ENCODE data around the gene ZMIZ1. TPM values are rescaled to one million over a fixed set of nuclear protein-coding genes. Genes with fewer than 3 reads are reported as not detected.

The ZMIZ1 gene
- total RNA-seq, 1 donor from 2014 or later = 107 TPM

DNA sequence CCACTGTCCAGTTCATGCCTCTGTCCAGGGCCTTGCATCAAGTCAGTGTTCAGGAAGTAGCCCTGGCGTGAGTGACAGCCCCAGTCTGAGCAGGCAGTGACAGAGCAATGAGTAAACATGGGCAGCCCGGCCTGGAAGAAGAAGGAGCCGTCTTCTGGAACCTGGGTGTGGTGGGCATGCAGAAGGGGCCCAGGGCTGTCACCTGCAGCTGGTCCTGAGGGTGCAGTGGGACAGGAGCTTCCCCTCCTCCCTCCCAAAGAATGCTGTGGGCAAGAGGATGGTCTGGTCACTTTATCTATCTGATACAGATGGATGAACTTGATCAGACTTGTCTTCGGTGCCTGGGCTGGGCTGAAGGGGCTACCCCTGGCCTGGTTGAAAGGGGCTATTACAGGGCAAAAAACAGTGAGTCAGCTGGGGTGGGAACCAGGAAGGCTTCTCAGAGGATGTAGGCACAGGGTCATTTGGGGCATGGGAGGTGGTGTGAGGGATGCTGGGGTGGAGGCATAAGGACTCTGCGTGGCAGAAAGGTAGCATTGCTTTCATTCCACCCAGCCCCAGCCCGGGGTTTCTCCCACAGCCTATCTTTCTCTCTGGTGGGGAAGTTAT lies 235.8 kb downstream of the ZMIZ1 start:
- peak; percentile 79 for DNase-seq (ENCODE audit: low spot score)

DNA sequence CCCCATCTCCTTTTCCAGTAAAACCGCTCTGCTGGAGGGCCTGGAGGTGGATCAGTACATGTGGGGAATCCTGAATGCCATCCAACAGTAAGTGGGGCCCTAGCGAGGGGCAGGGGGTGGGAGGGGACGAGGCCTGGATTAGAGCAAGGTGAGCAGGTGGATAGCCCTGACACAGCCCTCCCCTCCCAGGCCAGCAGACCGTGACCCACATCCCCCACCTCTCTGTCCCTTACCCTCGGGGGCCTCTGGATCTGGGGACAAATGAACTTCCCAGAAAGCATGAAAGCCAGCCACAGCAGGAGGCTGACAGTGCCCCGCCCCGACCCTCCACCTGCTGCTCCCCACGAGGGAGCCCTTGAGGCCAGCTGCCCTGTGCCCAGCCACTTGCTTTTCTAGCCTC lies 236.7 kb downstream of the ZMIZ1 start:
- DNase-seq (ENCODE audit: low spot score) = no peak

DNA sequence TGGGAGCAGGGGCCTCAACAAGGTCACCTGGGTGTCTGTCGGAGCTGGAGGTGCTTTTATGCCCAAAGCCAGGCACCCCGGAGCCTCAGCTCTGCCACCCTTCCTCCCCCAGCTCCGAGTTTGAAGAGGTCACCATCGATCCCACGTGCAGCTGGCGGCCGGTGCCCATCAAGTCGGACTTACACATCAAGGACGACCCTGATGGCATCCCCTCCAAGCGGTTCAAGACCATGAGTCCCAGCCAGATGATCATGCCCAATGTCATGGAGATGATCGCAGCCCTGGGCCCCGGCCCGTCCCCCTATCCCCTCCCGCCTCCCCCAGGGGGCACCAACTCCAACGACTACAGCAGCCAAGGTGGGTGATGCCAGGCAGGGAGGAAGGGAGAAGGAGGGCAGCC lies 237.2 kb downstream of the ZMIZ1 start:
- no peak for DNase-seq (ENCODE audit: low spot score)

DNA sequence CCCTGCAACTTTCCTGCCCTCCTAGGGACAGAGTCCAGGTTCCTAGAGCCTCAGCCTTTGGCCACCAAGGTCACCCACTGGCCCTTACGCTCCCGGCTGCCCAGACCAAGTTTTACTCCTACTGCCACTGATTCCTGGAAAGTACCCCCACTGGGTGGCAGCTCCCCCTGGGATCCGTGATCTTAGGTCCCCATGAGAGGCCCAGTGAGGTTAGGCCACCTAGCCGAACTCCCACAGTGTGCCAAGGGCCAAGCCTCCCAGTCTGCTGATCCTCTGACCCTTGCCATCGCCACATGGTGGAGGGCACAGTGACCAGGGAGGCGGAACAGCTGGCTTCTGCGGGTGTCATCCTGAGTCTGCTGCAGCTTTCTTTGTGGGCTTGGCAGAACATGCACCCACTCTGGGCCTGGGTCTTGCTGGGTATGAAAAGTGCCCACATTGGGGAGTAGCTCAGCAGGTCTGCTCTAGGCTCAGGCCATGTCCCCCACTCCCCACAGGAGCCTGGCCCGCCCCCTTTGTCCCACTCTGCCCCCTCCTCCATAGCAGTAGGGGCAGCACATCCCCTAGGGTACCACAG lies 238.0 kb downstream of the ZMIZ1 start:
- no peak for DNase-seq (ENCODE audit: low spot score)

DNA sequence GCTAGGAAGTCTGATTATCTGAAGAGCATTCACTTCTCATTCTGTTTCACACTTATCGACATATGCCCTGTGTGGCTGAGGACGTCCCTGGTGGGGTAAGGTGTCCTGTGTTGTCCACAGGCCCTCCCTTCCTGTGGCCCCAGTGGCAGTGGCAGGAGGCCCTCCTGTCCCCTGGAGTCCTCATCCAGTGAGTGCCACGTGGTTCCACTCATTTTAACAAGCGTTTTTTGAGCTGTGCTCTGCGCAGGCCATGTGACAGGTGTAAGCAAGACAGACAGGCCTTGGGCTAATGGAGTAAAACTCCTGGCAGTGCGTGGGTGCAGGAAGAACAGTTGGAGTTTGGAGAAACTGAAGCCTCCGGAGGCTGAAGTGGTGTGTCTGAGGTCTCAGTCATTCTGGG lies 239.2 kb downstream of the ZMIZ1 start:
- no peak for DNase-seq (ENCODE audit: low spot score)

DNA sequence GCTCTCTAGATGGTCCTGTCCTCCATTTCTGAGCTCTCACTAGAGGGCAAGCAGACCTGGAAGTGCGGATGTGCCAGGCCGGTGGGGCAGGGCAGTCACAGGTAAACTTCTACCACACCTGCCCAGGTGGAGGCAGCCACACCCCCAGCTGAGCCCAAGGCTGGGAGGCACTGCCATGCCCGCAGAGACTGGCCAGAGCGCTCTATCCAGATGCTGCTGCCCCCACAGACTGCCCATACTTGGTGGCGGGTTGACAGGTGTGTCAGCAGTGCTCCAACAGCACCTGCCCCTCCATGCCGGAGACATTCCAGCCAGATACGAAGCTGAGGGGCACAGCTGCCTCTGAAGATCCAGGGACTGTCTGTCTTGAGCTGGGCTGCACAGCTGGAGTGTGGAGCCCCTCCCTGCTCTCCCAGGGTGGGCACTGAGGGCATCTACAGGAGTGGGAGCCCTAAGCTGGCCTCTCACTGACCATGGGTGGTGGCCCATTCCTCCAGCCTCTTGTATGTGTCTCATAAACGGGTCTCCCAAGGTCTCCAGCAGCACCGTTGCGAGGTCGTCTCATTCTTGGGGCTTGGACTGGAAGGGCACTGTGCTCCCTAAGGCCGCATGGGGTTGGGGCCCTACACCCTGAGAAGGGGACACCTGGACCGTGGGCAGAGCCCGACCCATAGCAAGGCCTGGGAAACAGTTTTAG lies 240.4 kb downstream of the ZMIZ1 start:
- DNase-seq (ENCODE audit: low spot score) = no peak

DNA sequence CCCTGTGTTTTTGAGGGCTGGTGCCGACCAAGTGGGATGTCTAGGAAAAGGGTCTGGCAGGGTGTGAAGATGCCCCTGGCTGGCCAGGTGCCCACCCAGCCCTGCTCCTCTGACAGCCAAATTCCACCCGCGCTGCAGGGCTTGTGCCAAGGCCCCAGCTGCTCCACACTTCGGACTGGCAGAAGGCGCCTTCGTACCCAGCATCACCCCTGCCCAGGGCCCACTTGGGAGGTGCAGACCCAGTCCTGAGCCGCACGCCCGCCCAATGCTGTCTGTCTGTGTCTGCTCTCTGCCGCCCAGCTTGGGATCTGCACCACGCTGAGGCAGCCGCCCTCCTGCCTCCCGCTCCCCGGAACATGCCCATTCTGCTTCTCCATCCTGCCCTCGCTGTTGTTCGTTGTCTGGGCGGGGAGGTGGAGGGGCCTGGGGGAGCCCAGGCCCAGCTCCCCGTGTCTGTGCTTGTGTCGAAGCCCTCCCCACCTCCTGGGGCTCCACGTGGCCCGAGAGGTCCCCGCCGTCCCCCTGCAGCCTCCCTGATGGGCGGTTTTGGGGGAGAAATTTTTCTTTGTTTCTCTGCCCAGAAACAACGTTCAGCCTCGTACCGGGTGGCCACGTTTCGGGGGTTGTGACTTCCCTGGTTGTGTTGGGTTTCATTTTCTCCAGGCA lies 241.6 kb downstream of the ZMIZ1 start:
- no peak for DNase-seq (ENCODE audit: low spot score)

DNA sequence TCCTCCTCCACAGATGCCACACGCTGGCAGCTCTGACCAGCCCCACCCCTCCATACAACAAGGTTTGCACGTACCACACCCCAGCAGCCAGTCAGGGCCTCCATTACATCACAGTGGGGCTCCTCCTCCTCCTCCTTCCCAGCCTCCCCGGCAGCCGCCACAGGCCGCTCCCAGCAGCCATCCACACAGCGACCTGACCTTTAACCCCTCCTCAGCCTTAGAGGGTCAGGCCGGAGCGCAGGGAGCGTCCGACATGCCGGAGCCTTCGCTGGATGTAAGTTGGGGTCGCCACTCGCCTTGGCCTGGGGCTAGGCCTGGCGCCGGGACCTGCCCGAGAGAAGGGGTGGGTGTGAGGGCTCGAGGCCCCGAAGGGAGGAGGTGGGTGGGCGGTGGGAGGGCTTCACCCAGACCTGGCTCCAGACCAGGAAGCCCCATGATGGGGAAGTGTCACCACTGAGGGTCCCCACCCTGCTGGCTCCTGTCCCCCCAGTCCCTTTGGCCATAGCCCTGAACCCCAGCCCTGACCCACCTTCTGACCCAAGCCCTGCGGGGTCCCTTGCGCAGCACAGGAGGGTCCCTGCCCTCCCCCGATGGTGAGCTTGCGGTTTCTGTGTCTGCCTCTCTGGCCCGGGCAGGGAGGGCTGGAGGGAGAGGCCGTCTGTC lies 242.3 kb downstream of the ZMIZ1 start:
- no peak for DNase-seq (ENCODE audit: low spot score)

DNA sequence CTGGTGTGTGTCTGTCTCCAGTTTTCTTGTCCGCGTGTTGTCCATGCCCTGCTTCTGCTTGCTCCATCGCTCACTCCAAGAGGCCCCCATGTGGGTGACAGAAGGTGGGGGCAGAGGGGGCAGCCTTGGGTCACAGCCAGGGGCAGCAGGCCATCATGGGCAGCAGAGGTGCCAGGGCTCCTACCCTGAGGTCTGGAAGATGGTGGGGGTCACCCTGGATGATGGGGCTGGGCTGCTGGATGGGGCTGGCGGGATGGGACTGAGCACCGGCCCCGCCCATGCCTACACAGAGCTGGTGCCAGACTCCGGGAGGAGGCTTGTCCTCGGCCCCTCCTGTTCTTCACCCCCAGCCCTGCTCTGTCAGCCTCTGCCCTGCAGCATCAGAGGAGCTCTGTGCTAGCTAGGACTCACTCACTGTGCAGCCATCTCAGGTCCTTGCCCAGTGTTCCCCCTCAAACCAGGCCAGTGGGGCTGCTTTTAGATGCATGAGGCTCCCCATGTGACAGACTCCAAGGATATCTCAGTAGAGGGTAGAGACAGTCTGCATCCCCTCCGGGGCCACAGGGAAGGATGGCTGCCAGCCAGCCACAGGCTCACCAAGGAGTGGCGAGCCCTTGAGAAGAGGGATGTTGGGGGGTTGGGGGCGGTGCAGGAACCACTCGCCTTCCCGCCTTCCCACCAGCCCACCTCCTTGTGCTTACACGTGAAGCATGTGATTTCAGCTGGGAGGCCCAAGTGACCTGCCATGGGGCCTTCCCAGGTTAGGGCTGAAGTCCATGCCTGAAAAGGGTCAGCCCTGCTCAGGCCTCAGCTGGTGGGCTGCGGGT lies 243.0 kb downstream of the ZMIZ1 start:
- no peak for DNase-seq (ENCODE audit: low spot score)

DNA sequence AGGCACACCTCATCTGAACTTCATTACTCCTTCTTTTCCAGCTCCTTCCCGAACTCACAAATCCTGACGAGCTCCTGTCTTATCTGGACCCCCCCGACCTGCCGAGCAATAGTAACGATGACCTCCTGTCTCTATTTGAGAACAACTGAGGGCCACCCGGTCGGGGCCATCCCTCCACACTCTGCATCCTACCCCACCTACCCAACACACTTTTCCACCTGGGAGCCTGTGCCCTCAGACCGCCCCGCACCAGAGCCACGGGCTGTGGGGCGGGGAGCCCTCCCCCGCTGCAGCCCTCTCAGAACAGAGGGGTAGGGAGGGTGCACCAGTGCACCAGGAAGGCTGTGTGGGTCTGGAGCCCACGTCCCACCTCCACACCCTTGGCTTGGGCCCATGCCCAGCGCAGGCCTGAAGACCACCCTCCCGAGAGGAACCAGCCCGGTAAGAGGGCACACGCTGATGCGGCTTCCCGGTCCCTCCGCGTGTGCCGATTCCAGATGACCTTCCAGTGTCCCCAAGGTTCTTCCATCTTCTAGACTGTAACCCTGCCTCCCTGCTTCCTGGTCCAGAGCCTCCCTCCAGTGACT lies 243.9 kb downstream of the ZMIZ1 start:
- no peak for DNase-seq (ENCODE audit: low spot score)

DNA sequence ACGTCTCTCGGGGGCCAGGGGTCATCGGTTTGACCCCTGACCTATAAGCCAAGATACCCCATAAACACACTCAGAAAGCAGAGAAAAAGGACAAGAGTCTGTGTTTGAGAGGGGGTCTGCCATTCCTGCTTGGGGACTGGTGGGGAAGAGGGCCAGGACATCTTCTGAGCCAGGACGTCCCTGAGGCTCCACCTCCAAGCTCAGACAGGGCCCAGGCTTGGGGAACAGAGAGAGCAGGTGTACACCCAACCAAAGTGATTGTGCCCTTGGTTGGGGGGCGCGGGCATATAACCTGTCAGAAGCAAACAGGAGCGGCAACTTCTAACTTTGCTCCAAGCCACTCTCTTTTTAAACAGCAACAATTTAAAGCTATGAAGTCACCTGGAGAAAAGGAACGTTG lies 244.6 kb downstream of the ZMIZ1 start:
- no peak for DNase-seq (ENCODE audit: low spot score)

DNA sequence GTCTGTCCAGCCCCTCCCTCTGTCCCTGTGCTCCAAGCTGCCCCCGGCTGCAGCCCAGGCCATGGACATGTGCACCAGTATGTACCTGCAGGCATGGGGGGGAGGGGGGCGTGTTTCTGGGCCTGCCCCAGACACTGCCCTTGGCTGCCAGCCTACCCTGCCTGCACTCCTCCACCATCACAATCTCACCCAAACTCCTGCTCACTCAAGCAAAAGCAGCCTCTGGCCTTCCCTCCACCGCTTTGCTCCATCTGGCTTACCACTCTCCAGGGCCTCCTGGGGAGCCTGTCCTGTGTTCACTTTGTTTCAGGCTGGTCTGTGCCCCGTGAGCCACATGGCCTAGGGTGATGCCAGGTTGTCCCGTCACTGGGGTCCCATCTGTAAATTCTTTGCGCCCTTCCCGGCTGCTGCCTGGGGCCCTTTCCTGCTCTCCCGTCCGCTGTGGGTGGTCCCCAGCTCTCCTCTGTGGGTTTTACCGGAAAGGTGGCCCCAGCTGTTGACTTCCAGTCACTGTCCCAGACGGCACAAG lies 245.2 kb downstream of the ZMIZ1 start:
- no peak for DNase-seq (ENCODE audit: low spot score)

DNA sequence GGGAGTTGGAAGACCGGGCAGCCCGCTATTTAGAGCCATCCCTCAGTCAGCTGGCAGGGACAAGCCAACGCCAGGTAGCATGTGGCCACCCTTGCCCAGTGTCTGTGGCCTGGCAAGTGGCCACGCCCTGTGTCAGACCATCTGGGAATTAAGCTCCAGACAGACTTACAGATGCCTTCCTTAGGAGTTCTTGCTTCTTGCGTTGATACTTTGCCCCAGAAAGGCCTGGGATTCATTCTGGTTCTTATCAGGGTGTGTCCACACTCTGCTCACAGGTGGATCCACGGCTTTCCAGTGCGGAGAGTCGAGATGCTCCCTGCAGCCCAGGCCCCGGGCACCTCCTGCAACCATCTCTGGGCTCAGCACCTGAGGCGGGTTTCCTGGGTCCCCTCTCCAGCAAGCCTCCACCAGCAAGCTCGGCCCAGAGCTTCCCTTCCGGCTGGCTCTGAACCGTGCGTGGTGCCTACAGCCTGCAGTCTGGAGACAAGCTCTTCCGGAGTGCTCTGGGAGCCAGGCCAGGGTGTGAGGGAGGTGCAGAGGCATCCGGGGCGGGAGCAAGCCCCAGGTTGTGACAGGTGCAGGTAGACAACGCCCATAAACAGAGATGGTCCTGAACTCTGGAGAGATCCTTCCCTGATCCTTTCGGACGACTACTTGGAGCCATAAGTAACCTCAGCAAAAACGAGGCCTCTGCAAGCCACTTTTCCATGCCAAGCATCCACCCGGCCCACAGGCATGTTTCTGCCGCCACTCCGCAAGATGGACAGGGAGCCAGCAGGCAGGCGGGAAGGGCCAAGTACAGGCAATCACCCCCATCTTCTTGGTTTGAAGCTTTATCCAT lies 246.2 kb downstream of the ZMIZ1 start:
- DNase-seq (ENCODE audit: low spot score) = no peak

DNA sequence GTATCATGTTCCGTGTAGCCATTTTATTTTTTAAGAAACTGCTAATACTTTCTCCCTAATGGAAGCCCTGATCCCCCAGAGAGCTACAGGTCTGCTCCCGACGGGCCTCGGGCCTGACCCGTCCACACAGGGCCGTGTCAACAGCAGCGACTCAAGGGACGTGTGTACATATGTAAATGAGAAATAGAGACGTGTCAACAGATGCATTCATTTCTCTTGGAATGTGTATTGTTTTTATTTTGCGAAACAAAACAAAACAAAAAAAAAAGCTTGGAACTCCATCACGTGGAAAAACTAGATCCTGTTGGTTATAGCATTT lies 246.8 kb downstream of the ZMIZ1 start:
- DNase-seq (ENCODE audit: low spot score) = no peak

DNA sequence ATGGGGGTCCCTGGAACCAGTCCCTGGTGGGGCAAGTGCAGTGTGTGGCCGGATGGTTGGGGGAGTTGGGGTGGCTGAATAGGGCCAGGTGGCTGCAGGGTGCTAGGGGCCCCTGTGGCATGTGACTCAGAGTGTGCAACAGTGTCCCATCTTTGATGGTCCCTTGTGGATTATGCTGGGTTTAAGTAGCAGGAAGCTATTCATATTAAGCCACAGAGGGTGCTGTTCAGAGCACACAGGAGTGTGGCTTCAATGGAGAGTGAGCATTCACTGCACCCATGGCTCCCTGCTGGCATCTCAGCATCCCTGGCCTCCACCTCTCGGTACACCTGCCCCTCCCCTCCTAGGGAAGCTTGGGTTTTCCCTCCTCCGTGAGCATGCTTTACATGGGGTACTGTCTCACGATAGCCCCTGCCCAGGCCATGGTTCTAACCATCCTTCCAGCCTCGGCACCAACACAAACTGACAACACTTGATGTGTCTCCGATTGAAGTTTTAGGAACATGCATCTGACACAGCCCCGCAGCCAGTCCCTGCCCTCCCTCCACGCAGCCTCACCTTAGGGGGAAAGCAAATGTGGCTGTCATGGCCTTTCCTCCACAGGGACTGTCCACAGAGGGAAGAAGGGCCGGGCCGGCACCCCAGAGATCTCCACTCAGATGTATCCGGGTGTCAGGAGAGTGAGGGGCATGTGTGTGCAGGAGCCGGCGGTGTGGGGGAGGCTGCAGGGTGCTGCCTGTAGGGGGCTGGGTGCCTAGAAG lies 248.1 kb downstream of the ZMIZ1 start:
- DNase-seq (ENCODE audit: low spot score) = no peak

DNA sequence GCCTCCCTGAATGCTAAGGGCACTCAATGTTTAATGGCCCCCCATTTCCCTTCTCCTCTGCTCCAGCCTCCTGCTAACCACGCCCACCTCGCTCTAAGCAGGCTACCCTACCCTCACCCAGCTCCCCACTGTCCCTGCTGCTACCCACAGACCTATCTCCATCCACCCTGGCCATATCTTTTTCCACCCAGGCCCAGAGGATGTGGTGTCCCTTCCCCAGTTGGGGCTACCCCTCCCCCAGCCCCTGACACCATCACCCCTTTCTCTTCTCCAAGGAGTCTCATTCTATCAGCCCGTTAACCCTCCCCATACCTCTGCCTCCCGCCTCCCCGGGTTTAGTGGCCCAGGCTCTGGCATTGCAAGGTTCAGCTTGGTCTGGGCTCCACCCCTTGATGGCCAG lies 249.6 kb downstream of the ZMIZ1 start:
- DNase-seq (ENCODE audit: low spot score) = no peak

DNA sequence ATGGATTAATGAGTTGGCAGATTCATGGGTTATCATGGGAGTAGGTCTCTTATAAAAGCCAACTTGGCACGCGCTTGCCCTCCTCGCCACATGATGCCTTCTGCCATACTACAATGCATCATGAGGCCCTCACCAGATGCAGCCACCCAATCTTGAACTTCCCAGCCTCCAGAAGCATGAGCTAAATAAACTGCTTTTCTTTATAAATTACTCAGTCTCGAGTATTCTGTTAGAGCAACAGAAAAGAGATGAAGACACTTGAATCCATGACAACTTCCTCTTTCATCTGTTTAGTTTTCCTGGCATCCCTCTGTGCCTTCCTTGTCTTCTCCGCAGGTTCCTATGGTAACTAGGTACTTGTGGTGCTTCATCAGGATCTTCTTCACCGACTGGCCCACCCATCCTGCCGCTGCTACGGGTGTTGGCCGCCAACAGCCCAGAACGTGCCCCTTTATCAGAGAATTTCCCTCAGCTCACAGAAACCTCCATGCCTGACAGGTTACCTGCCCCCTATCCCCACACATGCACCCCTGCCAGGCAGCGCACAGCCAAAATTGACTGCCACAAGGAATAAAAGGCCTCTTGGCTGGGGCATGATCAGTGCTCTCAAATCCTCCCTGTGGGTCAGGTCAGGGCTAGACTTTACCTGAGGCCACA lies 250.5 kb downstream of the ZMIZ1 start:
- DNase-seq (ENCODE audit: low spot score) = no peak

DNA sequence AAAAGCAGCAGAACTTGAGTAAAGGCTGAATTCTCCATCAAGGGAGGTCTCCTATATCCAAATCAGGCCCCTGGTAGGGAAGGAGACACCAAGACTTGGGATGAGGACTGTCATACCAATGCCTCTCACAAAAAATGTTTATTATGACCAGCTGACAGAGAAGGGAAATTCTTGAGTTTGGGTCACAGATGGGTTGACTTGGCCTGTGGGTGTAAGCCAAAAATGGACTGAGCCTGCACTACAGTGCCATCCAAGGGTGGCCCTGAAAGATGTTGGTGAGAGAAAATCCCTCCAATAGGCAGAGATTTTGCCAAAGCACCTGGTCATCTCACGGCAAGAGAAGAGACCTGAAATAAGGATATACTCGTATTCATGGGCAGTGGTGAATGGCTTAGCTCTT lies 251.6 kb downstream of the ZMIZ1 start:
- no peak for DNase-seq (ENCODE audit: low spot score)

Data from ureter (tissue), 1 donor.